Stomach (tissue), 4 donors: ENCODE data around the gene DNAJC3.

Experiments
- CTCF ChIP-seq, 7 experiments: fragments of 450-650 bp in 4 of 7; fragments of 200-600 bp in 3 of 7; sonication (generic) in 3 of 7; IDR thresholded peaks; one replicate each; pipeline ENCODE4 v1.5.1; 2016 to 2019; ENCODE audit warnings: antibody characterized with exemption in 7 of 7, control low read depth in 2 of 7, mild to moderate bottlenecking in 1 of 7
- EP300 ChIP-seq: sonication (generic); formaldehyde crosslinking; IDR thresholded peaks from one replicate; pipeline ENCODE4 v1.6.1; 2017; ENCODE audit warnings: antibody characterized with exemption
- POLR2A ChIP-seq, 4 donors: fragments of 450-650 bp; IDR thresholded peaks; one replicate each; pipeline ENCODE4 v1.6.1; 2016; ENCODE audit warnings: antibody characterized with exemption in 4 of 4, control low read depth in 2 of 4, mild to moderate bottlenecking in 1 of 4, moderate library complexity in 1 of 4
- POLR2AphosphoS5 ChIP-seq, 3 donors: sonication (generic); formaldehyde crosslinking; IDR thresholded peaks; one replicate each; pipeline ENCODE4 v1.6.1; 2016; ENCODE audit warnings: antibody characterized with exemption in 3 of 3

GRCh38 chr13:95743192-95743591 is 66.3 kb downstream of the DNAJC3 start:
- TF ChIP-seq CTCF (IDR thresholded peaks at IDR 0.05): no peak
- no peak for TF ChIP-seq POLR2A (IDR thresholded peaks at IDR 0.05)
- TF ChIP-seq POLR2AphosphoS5 (IDR thresholded peaks at IDR 0.05): no peak
- no peak for TF ChIP-seq EP300
